ENCODE data around the gene LGI2.
"Not testable (repeated sequence)": the region's sequence is repeated elsewhere in the genome, so short reads cannot be mapped to it uniquely, and the experiment has no call there.

The LGI2 gene

GRCh38 chr4:25068386-25068785 lies 37.6 kb upstream of the LGI2 start:
- H3K4me1 ChIP-seq (ENCODE audit: low read length): no peaks in the 10 kb centered on the region; the same call in 1 of the 2 replicates
- no peak for TF ChIP-seq EZH2 (optimal IDR thresholded peaks at IDR 0.05; ENCODE audit: low read depth, low read length)
- no peak overlapping the region for H3K4me2 ChIP-seq (ENCODE audit: low read depth, low read length)
- no peaks in the 10 kb centered on the region for H3K27me3 ChIP-seq (replicated peaks; ENCODE audit: insufficient read depth, low read length)
- H4K20me1 ChIP-seq (ENCODE audit: insufficient read depth, low read length): no peaks in the 10 kb centered on the region
- H3K79me2 ChIP-seq (ENCODE audit: low read length): no peaks in the 10 kb centered on the region
- H3K36me3 ChIP-seq (replicated peaks; ENCODE audit: insufficient read depth, low read length): no peaks in the 10 kb centered on the region
- no peak for DNase-seq
- no peaks in the 10 kb centered on the region for H3K9me3 ChIP-seq (replicated peaks; ENCODE audit: insufficient read depth, low read length)
- H3K27ac ChIP-seq (ENCODE audit: low read length): no peak overlapping the region
- H2AFZ ChIP-seq (ENCODE audit: low read length): no peak overlapping the region
- no peak overlapping the region for H3K9ac ChIP-seq (ENCODE audit: low read length)
- H3F3A ChIP-seq (ENCODE audit: insufficient read depth, low read length): no peaks in the 10 kb centered on the region
- H3K9me2 ChIP-seq (replicated peaks; ENCODE audit: insufficient read depth, low read length): no peaks in the 10 kb centered on the region
- no peak overlapping the region for H3K4me3 ChIP-seq (ENCODE audit: low read length)

- TF ChIP-seq CTCF (IDR thresholded peaks at IDR 0.05; ENCODE audit: low read length) (no peak), EZH2 (optimal IDR thresholded peaks at IDR 0.05; ENCODE audit: low read depth, low read length) (no peak), EZH2phosphoT487 (IDR thresholded peaks at IDR 0.05; ENCODE audit: low read length) (no peak)
- Histone ChIP-seq H3K4me3 (ENCODE audit: low read length) (no peak overlapping the region), H3K9me3 (replicated peaks; ENCODE audit: insufficient read depth, low read length) (no peaks in the 10 kb centered on the region), H2AFZ (ENCODE audit: low read length) (no peak overlapping the region), H3K27me3 (replicated peaks; ENCODE audit: insufficient read depth, low read length) (no peaks in the 10 kb centered on the region), H4K20me1 (ENCODE audit: insufficient read depth, low read length) (no peaks in the 10 kb centered on the region), H3K9ac (ENCODE audit: low read length) (no peak overlapping the region), H3F3A (ENCODE audit: insufficient read depth, low read length) (no peaks in the 10 kb centered on the region), H3K36me3 (replicated peaks; ENCODE audit: insufficient read depth, low read length) (no peaks in the 10 kb centered on the region), H3K4me2 (ENCODE audit: low read depth, low read length) (no peak overlapping the region), H3K4me1 (ENCODE audit: low read length) (no peaks in the 10 kb centered on the region; the same call in 1 of the 2 replicates), H3K9me2 (replicated peaks; ENCODE audit: insufficient read depth, low read length) (no peaks in the 10 kb centered on the region), H3K79me2 (ENCODE audit: low read length) (no peaks in the 10 kb centered on the region), H3K27ac (ENCODE audit: low read length) (no peak overlapping the region)
- no peak for DNase-seq
Observed at GRCh38 chr4:25065932-25066590, 35.3 kb upstream of the LGI2 start.

GRCh38 chr4:25065431-25065858 lies 34.7 kb upstream of the LGI2 start:
- H3K9ac ChIP-seq (ENCODE audit: low read length): no peak overlapping the region
- H3K79me2 ChIP-seq (ENCODE audit: low read length): no peaks in the 10 kb centered on the region
- H3K9me2 ChIP-seq (replicated peaks; ENCODE audit: insufficient read depth, low read length): no peaks in the 10 kb centered on the region
- H3K36me3 ChIP-seq (replicated peaks; ENCODE audit: insufficient read depth, low read length): no peaks in the 10 kb centered on the region
- no peak overlapping the region for H3K4me2 ChIP-seq (ENCODE audit: low read depth, low read length)
- H2AFZ ChIP-seq (ENCODE audit: low read length): no peak overlapping the region
- no peaks in the 10 kb centered on the region for H3F3A ChIP-seq (ENCODE audit: insufficient read depth, low read length)
- no peak overlapping the region for H3K27ac ChIP-seq (ENCODE audit: low read length)
- TF ChIP-seq EZH2phosphoT487 (IDR thresholded peaks at IDR 0.05; ENCODE audit: low read length): no peak
- H3K4me1 ChIP-seq (ENCODE audit: low read length): no peaks in the 10 kb centered on the region; the same call in 1 of the 2 replicates
- H3K9me3 ChIP-seq (replicated peaks; ENCODE audit: insufficient read depth, low read length): no peaks in the 10 kb centered on the region
- no peak overlapping the region for H3K4me3 ChIP-seq (ENCODE audit: low read length)
- no peaks in the 10 kb centered on the region for H4K20me1 ChIP-seq (ENCODE audit: insufficient read depth, low read length)
- H3K27me3 ChIP-seq (replicated peaks; ENCODE audit: insufficient read depth, low read length): no peaks in the 10 kb centered on the region
- no peak for DNase-seq

- not testable (repeated sequence) for H3K27me3 ChIP-seq (replicated peaks; ENCODE audit: insufficient read depth, low read length); H3K79me2 ChIP-seq (ENCODE audit: low read length); H3K4me3 ChIP-seq (ENCODE audit: low read length); H3K9me3 ChIP-seq (replicated peaks; ENCODE audit: insufficient read depth, low read length); H3K9ac ChIP-seq (ENCODE audit: low read length); H3K4me2 ChIP-seq (ENCODE audit: low read depth, low read length); H3K36me3 ChIP-seq (replicated peaks; ENCODE audit: insufficient read depth, low read length); H2AFZ ChIP-seq (ENCODE audit: low read length); H4K20me1 ChIP-seq (ENCODE audit: insufficient read depth, low read length); H3K27ac ChIP-seq (ENCODE audit: low read length); DNase-seq; H3K9me2 ChIP-seq (replicated peaks; ENCODE audit: insufficient read depth, low read length); H3F3A ChIP-seq (ENCODE audit: insufficient read depth, low read length); H3K4me1 ChIP-seq (ENCODE audit: low read length)
Observed at GRCh38 chr4:25064447-25064846, 33.7 kb upstream of the LGI2 start.

GRCh38 chr4:25063116-25063515 lies 32.4 kb upstream of the LGI2 start:
- Histone ChIP-seq H3K27ac (ENCODE audit: low read length) (no peak overlapping the region), H2AFZ (ENCODE audit: low read length) (no peak overlapping the region), H3K4me3 (ENCODE audit: low read length) (no peak overlapping the region), H3K9me3 (replicated peaks; ENCODE audit: insufficient read depth, low read length) (no peaks in the 10 kb centered on the region), H3K36me3 (replicated peaks; ENCODE audit: insufficient read depth, low read length) (no peaks in the 10 kb centered on the region), H3K9me2 (replicated peaks; ENCODE audit: insufficient read depth, low read length) (no peaks in the 10 kb centered on the region), H3K4me2 (ENCODE audit: low read depth, low read length) (no peak overlapping the region), H3K9ac (ENCODE audit: low read length) (no peak overlapping the region), H3K27me3 (replicated peaks; ENCODE audit: insufficient read depth, low read length) (no peaks in the 10 kb centered on the region), H3K79me2 (ENCODE audit: low read length) (no peaks in the 10 kb centered on the region), H3F3A (ENCODE audit: insufficient read depth, low read length) (no peaks in the 10 kb centered on the region), H3K4me1 (ENCODE audit: low read length) (no peaks in the 10 kb centered on the region), H4K20me1 (ENCODE audit: insufficient read depth, low read length) (no peaks in the 10 kb centered on the region)
- no peak for DNase-seq
- TF ChIP-seq CTCF (IDR thresholded peaks at IDR 0.05; ENCODE audit: low read length): no peak
- no peak for TF ChIP-seq EZH2phosphoT487 (IDR thresholded peaks at IDR 0.05; ENCODE audit: low read length)
- no peak for TF ChIP-seq EZH2 (optimal IDR thresholded peaks at IDR 0.05; ENCODE audit: low read depth, low read length)

Data from MM.1S (cell line).